ENCODE data around the gene TRPM2. TPM values are rescaled to one million over a fixed set of nuclear protein-coding genes. Genes with fewer than 3 reads are reported as not detected.

The TRPM2 gene
- total and polyA plus RNA-seq, 2 of the 4 experiments (the other 2 are of a cell fraction), result not detected

DNA sequence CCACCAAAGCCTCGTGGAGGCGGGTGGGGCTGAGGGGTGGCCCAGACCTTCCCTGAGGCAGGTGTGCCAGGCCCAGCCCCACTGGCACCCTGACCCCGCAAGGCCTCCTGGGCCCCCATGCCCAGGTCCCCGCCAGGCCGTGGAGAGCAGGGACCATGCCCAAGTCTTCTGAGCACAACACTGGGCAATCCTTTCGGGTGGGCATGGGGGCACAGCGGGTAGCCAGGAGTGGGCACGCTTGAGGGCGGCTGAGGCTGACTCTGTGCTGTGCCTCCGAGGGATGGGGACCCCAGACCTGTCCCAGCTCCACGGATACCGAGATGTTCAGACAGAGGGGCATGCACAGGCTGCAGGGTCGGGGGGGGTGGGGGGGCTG lies 27.2 kb upstream of the TRPM2 start:
- no peak overlapping the region for H3K14ac ChIP-seq (replicated peaks; ENCODE audit: low read depth, low read length)
- dilution Hi-C loops (cut with HindIII; ENCODE audit: low sequenced_read_pairs, unreplicated experiment), result no loop called here
- H3K79me1 ChIP-seq (ENCODE audit: low read depth in 1 of 2, low read length in 2 of 2), result no peaks in the 10 kb centered on the region
- no peak overlapping the region for H2BK15ac ChIP-seq (ENCODE audit: low read depth, low read length)
- H2BK120ac ChIP-seq (ENCODE audit: low read depth, low read length), result no peak overlapping the region
- no peak overlapping the region for H3K4me2 ChIP-seq (ENCODE audit: low read depth, low read length)
- intact Hi-C loops (cut with micrococcal nuclease), result no loop called here
- no peak for ATAC-seq (ENCODE audit: low read depth)
- in situ Hi-C loops (cut with MboI; ENCODE audit: low sequenced_read_pairs), result no loop called here
- peaks cover 49% of the 10 kb centered on the region for H3K36me3 ChIP-seq (ENCODE audit: control insufficient read depth, insufficient read depth, low read length)
- H4K8ac ChIP-seq (ENCODE audit: low read depth in 2 of 2, low read length in 2 of 2), result no peak overlapping the region
- H2AFZ ChIP-seq (replicated peaks; ENCODE audit: low read length, poor library complexity), result no peak overlapping the region
- CTCF ChIA-PET, result no interaction called here
- no peak overlapping the region for H3K27ac ChIP-seq (ENCODE audit: insufficient read depth, low read length)
- H3K56ac ChIP-seq (ENCODE audit: extremely low read depth, insufficient read depth, low read length), result no peak overlapping the region
- H4K91ac ChIP-seq (ENCODE audit: insufficient read depth, low read depth, low read length), result no peak overlapping the region
- H3K27me3 ChIP-seq (ENCODE audit: control insufficient read depth, insufficient read depth, low read length), result no peaks in the 10 kb centered on the region
- no peak for TF ChIP-seq SMC3 (IDR thresholded peaks at IDR 0.05; ENCODE audit: low read depth, low read length)
- TF ChIP-seq RAD21 (IDR thresholded peaks at IDR 0.05; ENCODE audit: low read length), result no peak
- TF ChIP-seq MAFK (IDR thresholded peaks at IDR 0.05; ENCODE audit: low read depth, low read length), result no peak
- TF ChIP-seq FOS (IDR thresholded peaks at IDR 0.05; ENCODE audit: low read depth, low read length), result no peak
- no peak for TF ChIP-seq RFX5 (IDR thresholded peaks at IDR 0.05; ENCODE audit: low read depth, low read length)
- no peak for TF ChIP-seq RCOR1 (IDR thresholded peaks at IDR 0.05; ENCODE audit: insufficient replicate concordance, low read length)
- TF ChIP-seq BHLHE40 (IDR thresholded peaks at IDR 0.05; ENCODE audit: low read depth, low read length), result no peak
- TF ChIP-seq, protein P1, sequence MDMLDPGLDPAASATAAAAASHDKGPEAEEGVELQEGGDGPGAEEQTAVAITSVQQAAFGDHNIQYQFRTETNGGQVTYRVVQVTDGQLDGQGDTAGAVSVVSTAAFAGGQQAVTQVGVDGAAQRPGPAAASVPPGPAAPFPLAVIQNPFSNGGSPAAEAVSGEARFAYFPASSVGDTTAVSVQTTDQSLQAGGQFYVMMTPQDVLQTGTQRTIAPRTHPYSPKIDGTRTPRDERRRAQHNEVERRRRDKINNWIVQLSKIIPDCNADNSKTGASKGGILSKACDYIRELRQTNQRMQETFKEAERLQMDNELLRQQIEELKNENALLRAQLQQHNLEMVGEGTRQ (IDR thresholded peaks at IDR 0.05; ENCODE audit: low read depth, low read length), result no peak
- no peak for TF ChIP-seq CHD1 (IDR thresholded peaks at IDR 0.05; ENCODE audit: low read depth, low read length)
- TF ChIP-seq, protein P2, sequence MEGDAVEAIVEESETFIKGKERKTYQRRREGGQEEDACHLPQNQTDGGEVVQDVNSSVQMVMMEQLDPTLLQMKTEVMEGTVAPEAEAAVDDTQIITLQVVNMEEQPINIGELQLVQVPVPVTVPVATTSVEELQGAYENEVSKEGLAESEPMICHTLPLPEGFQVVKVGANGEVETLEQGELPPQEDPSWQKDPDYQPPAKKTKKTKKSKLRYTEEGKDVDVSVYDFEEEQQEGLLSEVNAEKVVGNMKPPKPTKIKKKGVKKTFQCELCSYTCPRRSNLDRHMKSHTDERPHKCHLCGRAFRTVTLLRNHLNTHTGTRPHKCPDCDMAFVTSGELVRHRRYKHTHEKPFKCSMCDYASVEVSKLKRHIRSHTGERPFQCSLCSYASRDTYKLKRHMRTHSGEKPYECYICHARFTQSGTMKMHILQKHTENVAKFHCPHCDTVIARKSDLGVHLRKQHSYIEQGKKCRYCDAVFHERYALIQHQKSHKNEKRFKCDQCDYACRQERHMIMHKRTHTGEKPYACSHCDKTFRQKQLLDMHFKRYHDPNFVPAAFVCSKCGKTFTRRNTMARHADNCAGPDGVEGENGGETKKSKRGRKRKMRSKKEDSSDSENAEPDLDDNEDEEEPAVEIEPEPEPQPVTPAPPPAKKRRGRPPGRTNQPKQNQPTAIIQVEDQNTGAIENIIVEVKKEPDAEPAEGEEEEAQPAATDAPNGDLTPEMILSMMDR (conservative IDR thresholded peaks at IDR 0.05; ENCODE audit: low read depth, low read length), result no peak
- TF ChIP-seq, protein P3, sequence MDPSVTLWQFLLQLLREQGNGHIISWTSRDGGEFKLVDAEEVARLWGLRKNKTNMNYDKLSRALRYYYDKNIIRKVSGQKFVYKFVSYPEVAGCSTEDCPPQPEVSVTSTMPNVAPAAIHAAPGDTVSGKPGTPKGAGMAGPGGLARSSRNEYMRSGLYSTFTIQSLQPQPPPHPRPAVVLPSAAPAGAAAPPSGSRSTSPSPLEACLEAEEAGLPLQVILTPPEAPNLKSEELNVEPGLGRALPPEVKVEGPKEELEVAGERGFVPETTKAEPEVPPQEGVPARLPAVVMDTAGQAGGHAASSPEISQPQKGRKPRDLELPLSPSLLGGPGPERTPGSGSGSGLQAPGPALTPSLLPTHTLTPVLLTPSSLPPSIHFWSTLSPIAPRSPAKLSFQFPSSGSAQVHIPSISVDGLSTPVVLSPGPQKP (IDR thresholded peaks at IDR 0.05; ENCODE audit: borderline replicate concordance, low read depth, low read length), result no peak
- TF ChIP-seq POLR2A (IDR thresholded peaks at IDR 0.05; ENCODE audit: low read depth, low read length), result no peak
- no peak for TF ChIP-seq CEBPB (IDR thresholded peaks at IDR 0.05; ENCODE audit: low read depth, low read length)
- TF ChIP-seq MXI1 (IDR thresholded peaks at IDR 0.05; ENCODE audit: borderline replicate concordance, low read depth, low read length), result no peak
- no peak for TF ChIP-seq MAZ (IDR thresholded peaks at IDR 0.05; ENCODE audit: borderline replicate concordance, low read depth, low read length)
- no peak for TF ChIP-seq NFE2L2 (IDR thresholded peaks at IDR 0.05; ENCODE audit: low read depth, low read length)
- WGBS, 2 experiments (ENCODE audit: extremely low coverage in 2 of 2, insufficient read length in 1 of 2), result 100% methylated on average over 4 of the region's 13 CpGs; no CpG with 5 or more reads in 1 of the 2 experiments
- no peak overlapping the region for H2AK5ac ChIP-seq (ENCODE audit: low read depth, low read length)
- DNase-seq, result no peak
- no peaks in the 10 kb centered on the region for H3K9me3 ChIP-seq (ENCODE audit: control insufficient read depth, insufficient read depth, low read length)
- BruUV-seq (replicated peaks), result no TSS peak
- no peak overlapping the region for H3K4me3 ChIP-seq (ENCODE audit: insufficient read depth, low read depth, low read length)
- no peaks in the 10 kb centered on the region for H3K9me1 ChIP-seq (ENCODE audit: insufficient read depth, low read length)
- H3K9ac ChIP-seq (ENCODE audit: low read depth, low read length), result no peak overlapping the region
- no peak overlapping the region for H3K4ac ChIP-seq (ENCODE audit: low read depth, low read length)
- H4K5ac ChIP-seq (ENCODE audit: low read depth, low read length), result no peak overlapping the region
- POLR2A ChIA-PET (ENCODE audit: unreplicated experiment), result no interaction called here
- H2AK9ac ChIP-seq (replicated peaks; ENCODE audit: low read depth, low read length, poor library complexity), result no peak overlapping the region
- peaks cover 11% of the 10 kb centered on the region for H4K20me1 ChIP-seq (ENCODE audit: insufficient read depth, low read length)
- H3K23ac ChIP-seq (ENCODE audit: low read depth, low read length), result no peak overlapping the region
- no peak overlapping the region for H2BK5ac ChIP-seq (ENCODE audit: low read depth, low read length, poor library complexity, severe bottlenecking)
- no peaks in the 10 kb centered on the region for H3K4me1 ChIP-seq (ENCODE audit: control insufficient read depth, insufficient read depth, low read length)
- H3K18ac ChIP-seq (ENCODE audit: low read depth, low read length), result no peak overlapping the region
- H2BK20ac ChIP-seq (ENCODE audit: low read depth, low read length), result no peak overlapping the region

Measured in IMR-90 (cell line).